Adrenal gland (tissue), 12 donors: ENCODE results near the gene ADA. TPM values are rescaled to one million over a fixed set of nuclear protein-coding genes. Genes with fewer than 3 reads are reported as not detected.
A peak's percentile ranks its signal among the peaks of the same experiment; 100 is the strongest.

Experiments used
- DNase-seq, 7 donors: peaks; one replicate each; pipeline ENCODE4 v3.0.0-alpha.2; 2019 to 2020
- H3K27ac ChIP-seq, 5 donors: fragments of 200-600 bp; sonication (generic) in 4 of 5; 1 replicate in 3 of 5; 2 replicates in 2 of 5; pipeline versions ENCODE4 v1.5.1 to v1.8.0; 2016 to 2020; ENCODE audit warnings: mild to moderate bottlenecking in 1 of 5
- H3K27me3 ChIP-seq: fragments of 200-600 bp; 2 replicates; pipeline ENCODE4 v1.8.0; 2021
- H3K36me3 ChIP-seq, 2 donors: fragments of 200-600 bp; replicated peaks in 1 of 2; 1 replicate in 1 of 2; 2 replicates in 1 of 2; pipeline versions ENCODE4 v1.5.1 to v1.8.0; 2018 to 2022
- H3K4me1 ChIP-seq, 2 donors: fragments of 200-600 bp; replicated peaks in 1 of 2; 1 replicate in 1 of 2; 2 replicates in 1 of 2; pipeline versions ENCODE4 v1.5.1 to v1.8.0; 2018 to 2021
- H3K4me3 ChIP-seq, 4 donors: fragments of 200-600 bp; sonication (generic) in 3 of 4; one replicate each; pipeline ENCODE4 v1.5.1; 2016 to 2018
- H3K9me3 ChIP-seq, 3 donors: fragments of 200-600 bp; sonication (generic) in 1 of 3; replicated peaks in 1 of 3; 1 replicate in 2 of 3; 2 replicates in 1 of 3; pipeline versions ENCODE4 v1.5.1 to v1.8.0; 2016 to 2021
- CTCF ChIP-seq, 6 experiments: fragments of 450-650 bp in 4 of 6; fragments of 200-600 bp in 2 of 6; sonication (generic) in 1 of 6; IDR thresholded peaks; 1 replicate in 5 of 6; 2 replicates in 1 of 6; pipeline versions ENCODE4 v1.5.1 to v1.8.0; 2016 to 2021; ENCODE audit warnings: antibody characterized with exemption in 6 of 6, mild to moderate bottlenecking in 2 of 6, moderate library complexity in 1 of 6
- POLR2A ChIP-seq, 2 donors: fragments of 450-650 bp; IDR thresholded peaks; one replicate each; pipeline ENCODE4 v1.6.1; 2017; ENCODE audit warnings: antibody characterized with exemption in 2 of 2, mild to moderate bottlenecking in 2 of 2, moderate library complexity in 1 of 2
- WGBS, 4 donors: extraction: QIAGEN DNeasy Blood & Tissue Kit in 2 of 4; methylation state at CpG; one replicate each; pipeline versions ENCODE4 v1.1.5 to v1.1.7; 2013 to 2017; 5-methylcytosine and 5-hydroxymethylcytosine counted together
- intact Hi-C, 2 donors: fragments of 100-400 bp; cut with DNase I; formaldehyde crosslinking; loops; one replicate each; pipeline versions ENCODE4 v1.14.1 to v1.15.0; 2022 to 2023
- polyA plus RNA-seq, 3 donors: library from polyadenylated mRNA; stranded (reverse); fragments of 200-250 nt in 2 of 3; fragments of 350-450 nt in 1 of 3; fragmentation: Illumina TruSeq in 1 of 3; extraction: RNeasy Lipid Tissue Mini Kit (QIAGEN cat#74804) in 1 of 3; gene quantifications; one replicate each; pipeline ENCODE4 v1.2.3, GENCODE V29; 2013 to 2014
- total RNA-seq, 9 donors: library from RNA; depleted of rRNA in 4 of 9; stranded (reverse); fragments of >200 nt in 4 of 9; fragments of 120-200 nt in 1 of 9; fragmentation: NEBNext Ultra II Directional in 1 of 9; extraction: Animal tissue kit (Norgen Biotek cat#: 25700) in 1 of 9; gene quantifications; one replicate each; pipeline versions ENCODE4 v1.1.0 to v1.2.4, GENCODE V29; 2013 to 2023
- donor health status: healthy with polysubstance abuse.
- donor health status: Bipolar disorder and iron deficiency.
- donor health status: DM: yes; HTN: yes; CAD: no.
- donor health status: DM: no; HTN: no; CAD: no.
- donor health status: DM: no; HTN: no; CAD: no.
- donor health status: DM: yes; HTN: yes; CAD: no.

Gene ADA
- total and polyA plus RNA-seq, 12 donors: 3.4 to 16.4 (median 10.0) TPM

- H3K9me3 ChIP-seq: no peaks in the 10 kb centered on the region
- peak in 6 of 7 donors; percentile 40 to 72 (median 44) for DNase-seq
- peak within 1 kb of the TSS in 1 of 4 donors; percentile 50 for H3K4me3 ChIP-seq
- peaks cover 32 to 64% of the 10 kb centered on the region in 2 donors for H3K4me1 ChIP-seq
- H3K36me3 ChIP-seq: no peaks in the 10 kb centered on the region
- intact Hi-C loops: no loop called here
- TF ChIP-seq CTCF (IDR thresholded peaks at IDR 0.05) (no peak), POLR2A (IDR thresholded peaks at IDR 0.05) (peak in 1 of 2 donors; percentile 38)
- H3K27me3 ChIP-seq: no peaks in the 10 kb centered on the region
- 36 to 48% (median 39%) methylated on average over 6 of the region's 6 CpGs for WGBS, 4 donors
- H3K27ac ChIP-seq: peak within 1 kb of the TSS in 4 of 5 donors; percentile 40 to 83 (median 76)
These were observed 69.0 kb downstream of the ADA start, which contains the start of gene PKIG for GRCh38 chr20:44582311-44583025. Gene PKIG (plus strand): TSS chr20:44582579. CDS start chr20:44614557, 31,978 bp downstream.

GRCh38 chr20:44581515-44581914 is 70.0 kb downstream of the ADA start:
- TF ChIP-seq POLR2A (IDR thresholded peaks at IDR 0.05) (no peak), CTCF (IDR thresholded peaks at IDR 0.05) (no peak)

GRCh38 chr20:44580581-44581268 is 70.8 kb downstream of the ADA start:
- Histone ChIP-seq H3K27me3 (no peaks in the 10 kb centered on the region), H3K4me1 (peaks cover 37 to 59% of the 10 kb centered on the region in 2 donors), H3K9me3 (no peaks in the 10 kb centered on the region), H3K4me3 (no peak overlapping the region), H3K36me3 (no peaks in the 10 kb centered on the region), H3K27ac (peak overlapping the region in 4 of 5 donors; percentile 40 to 83 (median 76))
- intact Hi-C loops: no loop called here
- DNase-seq: peak; percentile 59 to 87 (median 71)
- 61 to 71% (median 69%) methylated on average over 9 of the region's 9 CpGs for WGBS, 4 donors
- TF ChIP-seq POLR2A (IDR thresholded peaks at IDR 0.05) (no peak), CTCF (IDR thresholded peaks at IDR 0.05) (no peak)

More at GRCh38 chr20:44581515-44581914, 70.0 kb downstream of the ADA start:
- H3K4me1 ChIP-seq: peaks cover 35 to 63% of the 10 kb centered on the region in 2 donors
- 63 to 89% (median 78%) methylated on average over 1 of the region's 1 CpG for WGBS, 4 donors
- no peak overlapping the region for H3K4me3 ChIP-seq
- no peaks in the 10 kb centered on the region for H3K9me3 ChIP-seq
- intact Hi-C loops: no loop called here
- no peak for DNase-seq
- no peaks in the 10 kb centered on the region for H3K27me3 ChIP-seq
- peak overlapping the region in 4 of 5 donors; percentile 40 to 83 (median 76) for H3K27ac ChIP-seq
- no peaks in the 10 kb centered on the region for H3K36me3 ChIP-seq

- no peak overlapping the region for H3K4me3 ChIP-seq
- intact Hi-C loops: no loop called here
- WGBS, 4 donors: 60 to 80% (median 72%) methylated on average over 8 of the region's 8 CpGs
- no peaks in the 10 kb centered on the region for H3K36me3 ChIP-seq
- DNase-seq: no peak
- H3K4me1 ChIP-seq: peaks cover 37 to 59% of the 10 kb centered on the region in 2 donors
- TF ChIP-seq CTCF (IDR thresholded peaks at IDR 0.05): no peak
- no peak for TF ChIP-seq POLR2A (IDR thresholded peaks at IDR 0.05)
- H3K27me3 ChIP-seq: no peaks in the 10 kb centered on the region
- H3K27ac ChIP-seq: peak overlapping the region in 1 of 5 donors; percentile 81
- H3K9me3 ChIP-seq: no peaks in the 10 kb centered on the region
These were observed 72.0 kb downstream of the ADA start for GRCh38 chr20:44579313-44580081.
